GM12878 (cell line): ENCODE measurements around the gene GALK2. TPM values are rescaled to one million over a fixed set of nuclear protein-coding genes. Genes with fewer than 3 reads are reported as not detected.

Experiments used
- ATAC-seq: fragments of 200-7000 bp; cut with Tn5 transposase; 3 replicates; pipeline ENCODE4 v1.9.1; 2020; ENCODE audit warnings: mild to moderate bottlenecking, moderate library complexity
- BruUV-seq: library from RNA; stranded (reverse); fragments of 400-500 nt; replicated peaks from 2 replicates; lab custom pipeline; 2021; lab: Mats Ljungman, UMichigan
- CTCF ChIA-PET: fragments of 300-600 bp; sonication (Branson Sonifier 250); formaldehyde crosslinking; extraction: SDS; loops from one replicate; lab custom pipeline; 2021; ENCODE audit warnings: inconsistent platforms; lab: Yijun Ruan, JAX
- POLR2A ChIA-PET: fragments of 350-600 bp; formaldehyde crosslinking; extraction: SDS; loops from one replicate; lab custom pipeline; 2021; ENCODE audit warnings: inconsistent platforms; lab: Charles Lee
- RAD21 ChIA-PET: fragments of 300-600 bp; sonication (Branson Sonifier 250); formaldehyde crosslinking; loops from one replicate; lab custom pipeline; 2023; ENCODE audit warnings: antibody characterized with exemption; ENCODE audit not compliant: unreplicated experiment; lab: Charles Lee
- SMC1A ChIA-PET: fragments of 300-600 bp; sonication (Branson Sonifier 250); formaldehyde crosslinking; loops from one replicate; lab custom pipeline; 2023; ENCODE audit not compliant: unreplicated experiment, uncharacterized antibody; lab: Charles Lee
- DNase-seq: peaks from one replicate; pipeline ENCODE4 v3.0.0-alpha.2; 2011; ENCODE audit warnings: low read depth, low spot score
- FAIRE-seq: peaks from 3 replicates; lab custom pipeline; 2011; peaks lifted over from hg19 to GRCh38; lab: Jason Lieb, UNC
- H2AFZ ChIP-seq: 2 replicates; pipeline ENCODE4 v1.6.0; 2011; ENCODE audit warnings: low read depth, low read length, control low read depth; ENCODE audit not compliant: control insufficient read depth
- H3K27ac ChIP-seq: 2 replicates; pipeline ENCODE4 v1.5.1; 2011; ENCODE audit warnings: control low read depth; ENCODE audit not compliant: control insufficient read depth, insufficient read depth
- H3K27me3 ChIP-seq, 2 experiments: replicated peaks in 1 of 2; 2 replicates each; pipeline versions ENCODE4 v1.6.0 to v1.6.1; 2011; ENCODE audit warnings: low read length in 1 of 2; ENCODE audit not compliant: control insufficient read depth in 2 of 2, insufficient read depth in 2 of 2
- H3K36me3 ChIP-seq, 2 experiments: 2 replicates each; pipeline ENCODE4 v1.5.1; 2011; ENCODE audit warnings: low read length in 1 of 2; ENCODE audit not compliant: control insufficient read depth in 2 of 2, insufficient read depth in 2 of 2
- H3K4me1 ChIP-seq: 2 replicates; pipeline ENCODE4 v1.6.1; 2011; ENCODE audit warnings: mild to moderate bottlenecking, low read length, moderate library complexity, mixed read lengths; ENCODE audit not compliant: control insufficient read depth, insufficient read depth
- H3K4me2 ChIP-seq: 2 replicates; pipeline ENCODE4 v1.6.0; 2011; ENCODE audit warnings: control low read depth; ENCODE audit not compliant: control insufficient read depth, insufficient read depth
- H3K4me3 ChIP-seq: fragments of 200-600 bp; sonication (generic); 2 replicates; pipeline ENCODE4 v1.5.1; 2016
- H3K79me2 ChIP-seq: 2 replicates; pipeline ENCODE4 v1.6.0; 2011; ENCODE audit warnings: low read length; ENCODE audit not compliant: control insufficient read depth, insufficient read depth
- H3K9ac ChIP-seq: 2 replicates; pipeline ENCODE4 v1.8.0; 2011; ENCODE audit warnings: low read length, control low read depth, mixed read lengths; ENCODE audit not compliant: control insufficient read depth, insufficient read depth
- H3K9me3 ChIP-seq: replicated peaks from 3 replicates; pipeline ENCODE4 v1.5.1; 2011; ENCODE audit warnings: mild to moderate bottlenecking, low read length; ENCODE audit not compliant: control insufficient read depth, insufficient read depth
- H4K20me1 ChIP-seq: 2 replicates; pipeline ENCODE4 v1.6.0; 2011; ENCODE audit not compliant: control insufficient read depth, insufficient read depth
- CEBPB ChIP-seq, 2 experiments: fragments of 150-350 bp in 1 of 2; IDR thresholded peaks; 2 replicates each; pipeline ENCODE4 v1.6.1; 2012 to 2014; ENCODE audit warnings: low read depth in 2 of 2, low read length in 2 of 2, borderline replicate concordance in 1 of 2, inconsistent platforms in 1 of 2
- CHD4 ChIP-seq: fragments of 200-600 bp; sonication (generic); IDR thresholded peaks from 2 replicates; pipeline ENCODE4 v1.6.1; 2016; ENCODE audit warnings: mild to moderate bottlenecking
- CTCF ChIP-seq, 3 experiments: IDR thresholded peaks in 2 of 3; conservative IDR thresholded peaks in 1 of 3; 2 replicates each; pipeline ENCODE4 v1.5.1; 2011; ENCODE audit warnings: low read depth in 3 of 3, low read length in 3 of 3, mild to moderate bottlenecking in 3 of 3, control low read depth in 2 of 3, moderate library complexity in 2 of 3, inconsistent platforms in 1 of 3, mixed read lengths in 1 of 3; ENCODE audit not compliant: control insufficient read depth in 2 of 3, insufficient read depth in 1 of 3; ENCODE audit errors: extremely low read depth in 1 of 3
- EED ChIP-seq: sonication (generic); IDR thresholded peaks from 2 replicates; pipeline ENCODE4 v1.6.1; 2016; ENCODE audit warnings: antibody characterized with exemption, low read depth
- FOXK2 ChIP-seq: fragments of 450-650 bp; IDR thresholded peaks from 2 replicates; pipeline ENCODE4 v1.6.1; 2017; ENCODE audit warnings: mild to moderate bottlenecking, moderate library complexity
- FOXM1 ChIP-seq: IDR thresholded peaks from 2 replicates; pipeline ENCODE4 v1.6.1; 2012; ENCODE audit warnings: low read depth, mild to moderate bottlenecking, inconsistent platforms, low read length, moderate library complexity
- HCFC1 ChIP-seq: fragments of 150-350 bp; IDR thresholded peaks from 2 replicates; pipeline ENCODE4 v1.6.1; 2014; ENCODE audit warnings: low read length
- MEF2B ChIP-seq: fragments of 450-650 bp; IDR thresholded peaks from 2 replicates; pipeline ENCODE4 v1.6.1; 2018; ENCODE audit warnings: mild to moderate bottlenecking, moderate library complexity; ENCODE audit not compliant: partially characterized antibody, poor library complexity, severe bottlenecking
- NFXL1 ChIP-seq: fragments of 450-650 bp; IDR thresholded peaks from 2 replicates; pipeline ENCODE4 v1.6.1; 2017; ENCODE audit warnings: antibody characterized with exemption, mild to moderate bottlenecking, borderline replicate concordance
- NFYA ChIP-seq: IDR thresholded peaks from 2 replicates; pipeline ENCODE4 v1.6.1; 2011; ENCODE audit warnings: low read depth, mild to moderate bottlenecking, low read length, improper control_type of control experiment, borderline replicate concordance
- POLR2A ChIP-seq: IDR thresholded peaks from 2 replicates; pipeline ENCODE4 v1.6.1; 2011; ENCODE audit warnings: low read depth, mild to moderate bottlenecking, low read length
- POU2F2 ChIP-seq: IDR thresholded peaks from 3 replicates; pipeline ENCODE4 v1.6.1; 2011; ENCODE audit warnings: low read depth, mild to moderate bottlenecking, low read length, borderline replicate concordance
- SUZ12 ChIP-seq: fragments of 200-600 bp; sonication (generic); IDR thresholded peaks from one replicate; pipeline ENCODE4 v1.6.1; 2018; ENCODE audit warnings: antibody characterized with exemption, mild to moderate bottlenecking; ENCODE audit not compliant: unreplicated experiment
- USF1 ChIP-seq: IDR thresholded peaks from 2 replicates; pipeline ENCODE4 v1.6.1; 2011; ENCODE audit warnings: borderline replicate concordance, low read depth, mild to moderate bottlenecking, moderate library complexity, mixed read lengths, low read length; ENCODE audit not compliant: insufficient read depth; ENCODE audit errors: extremely low read length
- WRNIP1 ChIP-seq: IDR thresholded peaks from 2 replicates; pipeline ENCODE4 v1.6.1; 2011; ENCODE audit warnings: low read depth, low read length, improper control_type of control experiment, borderline replicate concordance
- ZBED1 ChIP-seq: IDR thresholded peaks from 2 replicates; pipeline ENCODE4 v1.6.1; 2016; ENCODE audit warnings: borderline replicate concordance
- ZBTB33 ChIP-seq: fragments of 450-650 bp; IDR thresholded peaks from 2 replicates; pipeline ENCODE4 v1.6.1; 2017; ENCODE audit warnings: mild to moderate bottlenecking
- ZNF274 ChIP-seq: IDR thresholded peaks from one replicate; pipeline ENCODE4 v1.8.0; 2011; ENCODE audit not compliant: insufficient read length, insufficient read depth
- WGBS: methylation state at CpG from one replicate; pipeline ENCODE4 v1.1.6; 2016; ENCODE audit warnings: low lambda C conversion rate; ENCODE audit not compliant: insufficient replicate concordance, insufficient coverage; ENCODE audit errors: missing lambda C conversion rate; 5-methylcytosine and 5-hydroxymethylcytosine counted together
- in situ Hi-C: fragments of 300-500 bp; cut with MboI; formaldehyde crosslinking; loops from 9 replicates; pipeline ENCODE4 v1.14.3; 2018; ENCODE audit warnings: mixed read lengths
- intact Hi-C: fragments of 100-400 bp; cut with micrococcal nuclease; formaldehyde crosslinking; loops from one replicate; pipeline ENCODE4 v1.14.2; 2022; ENCODE audit not compliant: unreplicated experiment
- polyA plus RNA-seq, 11 experiments: library from polyadenylated mRNA; depleted of rRNA in 4 of 11; unstranded in 6 of 11; stranded (reverse) in 5 of 11; fragments of >200 nt; fragmentation: Nextera tagmentation in 4 of 11; fragmentation: Illumina TruSeq in 1 of 11; extraction: Ambion mirVana in 4 of 11; extraction: Trizol in 1 of 11; gene quantifications; 1 replicate in 1 of 11; 2 replicates in 10 of 11; pipeline versions ENCODE4 v1.2.1 to v1.2.3, GENCODE V29; 2011 to 2016; ENCODE audit warnings: inconsistent platforms in 2 of 11, missing spikeins in 2 of 11, low read depth in 1 of 11
- total RNA-seq, 4 experiments: library from RNA; depleted of rRNA in 3 of 4; stranded (reverse); fragments of >200 nt in 3 of 4; fragmentation: Illumina TruSeq in 1 of 4; extraction: Trizol in 1 of 4; gene quantifications; 2 replicates each; pipeline versions ENCODE4 v1.2.1 to v1.2.3, GENCODE V29; 2013 to 2021

The GALK2 gene
- total and polyA plus RNA-seq, 10 of the 15 experiments (the other 5 are each of a cell fraction or from before 2014, with no cell fraction given), result 11.9 to 26.7 (median 15.4) TPM

GRCh38 chr15:49315391-49315823, 145.4 kb downstream of the GALK2 start (continued):
- TF ChIP-seq CEBPB (IDR thresholded peaks at IDR 0.05; ENCODE audit: borderline replicate concordance in 1 of 2, low read depth in 2 of 2, low read length in 2 of 2) (no peak), HCFC1 (no peak), EED (no peak)

GRCh38 chr15:49320351-49320750, 150.3 kb downstream of the GALK2 start:
- intact Hi-C loops, result no loop called here
- in situ Hi-C loops, result no loop called here
- TF ChIP-seq HCFC1 (no peak), WRNIP1 (no peak), ZNF274 (no peak), POLR2A (no peak), NFYA (no peak), ZBTB33 (no peak), SUZ12 (no peak), ZBED1 (no peak), NFXL1 (no peak), USF1 (no peak), POU2F2 (no peak), CTCF (IDR thresholded peaks at IDR 0.05 in 2 of 3, conservative IDR thresholded peaks at IDR 0.05 in 1 of 3; ENCODE audit: control insufficient read depth in 2 of 3, extremely low read depth in 1 of 3, insufficient read depth in 1 of 3, low read depth in 3 of 3, low read length in 3 of 3) (no peak), CHD4 (no peak), FOXM1 (no peak), MEF2B (no peak), FOXK2 (no peak)

More at GRCh38 chr15:49320351-49320750, 150.3 kb downstream of the GALK2 start:
- no peaks in the 10 kb centered on the region for H3K4me1 ChIP-seq
- no peak overlapping the region for H2AFZ ChIP-seq
- H3K79me2 ChIP-seq, result no peaks in the 10 kb centered on the region
- SMC1A ChIA-PET, result no interaction called here
- H3K27ac ChIP-seq, result no peak overlapping the region
- no peak for FAIRE-seq
- WGBS, result 95% methylated on average over 1 of the region's 1 CpG
- RAD21 ChIA-PET, result no interaction called here
- DNase-seq, result no peak
- POLR2A ChIA-PET, result no interaction called here
- no peaks in the 10 kb centered on the region for H3K27me3 ChIP-seq
- no peak for ATAC-seq
- no peaks in the 10 kb centered on the region for H4K20me1 ChIP-seq
- H3K4me3 ChIP-seq, result no peak overlapping the region
- CTCF ChIA-PET, result interaction anchor here (1.4 kb wide), 1 partner anchor 12 kb away, joined by 3 read pairs; no protein-coding TSS in a partner anchor
- H3K9me3 ChIP-seq, result no peaks in the 10 kb centered on the region
- H3K9ac ChIP-seq, result no peak overlapping the region
- BruUV-seq, result no TSS peak
- H3K36me3 ChIP-seq, result peaks cover 0 to 3% of the 10 kb centered on the region in 2 experiments; a peak in 3 of 4 replicates
- no peak overlapping the region for H3K4me2 ChIP-seq
